ENCODE results near the gene ZBTB16.

Gene ZBTB16

DNA sequence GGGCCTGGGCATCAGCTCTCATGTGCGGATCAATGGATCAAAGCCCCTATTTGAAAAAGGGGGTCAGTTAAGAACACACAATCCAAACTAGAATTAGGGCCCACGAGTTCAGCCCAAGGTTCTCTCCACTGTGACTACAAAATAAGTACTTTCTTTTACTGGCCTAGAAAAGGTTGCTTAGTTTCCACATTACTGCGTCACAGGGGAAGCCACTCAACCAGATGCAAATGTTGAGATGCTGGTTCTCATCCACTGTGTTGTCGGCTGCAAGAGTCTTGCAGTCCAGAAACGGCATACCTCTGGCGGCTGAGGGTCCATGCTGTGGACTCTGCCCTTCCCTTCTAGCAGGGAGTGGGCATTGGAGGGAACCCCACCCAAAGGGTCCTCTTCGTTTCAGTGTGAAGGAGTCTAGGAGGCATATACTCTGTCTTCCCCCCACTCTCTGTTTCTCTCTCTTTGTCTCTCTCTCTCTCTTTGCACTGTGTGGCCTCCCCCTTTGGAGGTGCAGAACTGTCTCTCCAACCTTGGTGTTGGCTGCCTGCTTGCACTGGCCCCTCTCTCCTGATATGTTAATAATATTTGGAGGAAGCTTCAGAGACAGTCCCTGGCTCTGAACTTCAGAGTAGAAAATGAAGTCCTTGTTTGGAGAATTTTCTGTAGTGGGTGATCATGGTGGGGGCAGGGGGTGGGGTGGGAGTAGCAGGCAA lies 137.6 kb downstream of the ZBTB16 start:
- Mint-ChIP-seq H3K27me3 (no peaks in the 10 kb centered on the region), H3K36me3 (ENCODE audit: insufficient read depth) (no peaks in the 10 kb centered on the region), H3K4me1 (ENCODE audit: low read depth in 2 of 2) (peaks cover 17 to 27% of the 10 kb centered on the region in 2 donors), H3K4me3 (peak overlapping the region in 1 of 2 donors; percentile 4), H3K27ac (peak overlapping the region; percentile 58 to 93), H3K9me3 (no peaks in the 10 kb centered on the region)
- ATAC-seq (replicated peaks) (peak; percentile 79), DNase-seq (no peak)

DNA sequence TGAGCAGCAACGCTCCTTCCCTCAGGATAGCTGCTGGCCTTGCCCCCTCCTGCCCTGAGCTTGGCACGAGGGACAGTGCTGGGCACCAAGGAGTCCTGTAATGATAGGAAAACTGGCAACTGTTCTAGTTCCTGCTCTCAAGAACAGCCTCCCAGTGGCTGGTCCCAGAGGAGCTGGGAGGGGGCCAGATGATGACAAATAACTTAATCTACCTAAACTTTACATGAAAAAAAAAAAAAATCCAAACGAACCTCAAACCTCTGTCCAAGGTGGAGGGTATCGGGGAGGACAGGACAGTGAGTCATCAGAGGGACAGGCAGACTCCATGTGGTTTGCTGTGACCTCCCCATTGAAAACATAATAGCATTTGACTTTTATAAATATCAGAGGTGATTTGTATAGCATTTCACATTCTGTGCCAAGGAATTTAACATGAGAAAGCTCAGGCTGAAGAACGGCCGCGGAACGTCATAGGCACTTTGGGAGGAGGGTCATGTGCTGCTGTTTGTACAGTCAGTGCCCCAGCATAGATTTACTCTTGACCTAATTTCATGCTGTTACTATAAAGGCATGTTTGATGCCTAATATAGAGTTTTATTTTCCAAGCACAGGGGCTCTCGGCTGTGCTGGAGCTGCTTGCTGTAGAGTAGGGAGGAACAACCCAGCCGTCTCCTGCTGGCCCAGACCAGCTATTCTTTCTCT lies 138.4 kb downstream of the ZBTB16 start:
- H3K4me1 Mint-ChIP-seq (ENCODE audit: low read depth in 2 of 2): peaks cover 19 to 25% of the 10 kb centered on the region in 2 donors
- H3K36me3 Mint-ChIP-seq (ENCODE audit: insufficient read depth): no peaks in the 10 kb centered on the region
- no peak overlapping the region for H3K4me3 Mint-ChIP-seq
- peak overlapping the region in 1 of 2 donors; percentile 78 for H3K27ac Mint-ChIP-seq
- H3K27me3 Mint-ChIP-seq: no peaks in the 10 kb centered on the region
- peak; percentile 31 for ATAC-seq (replicated peaks)
- H3K9me3 Mint-ChIP-seq: no peaks in the 10 kb centered on the region
- no peak for DNase-seq

DNA sequence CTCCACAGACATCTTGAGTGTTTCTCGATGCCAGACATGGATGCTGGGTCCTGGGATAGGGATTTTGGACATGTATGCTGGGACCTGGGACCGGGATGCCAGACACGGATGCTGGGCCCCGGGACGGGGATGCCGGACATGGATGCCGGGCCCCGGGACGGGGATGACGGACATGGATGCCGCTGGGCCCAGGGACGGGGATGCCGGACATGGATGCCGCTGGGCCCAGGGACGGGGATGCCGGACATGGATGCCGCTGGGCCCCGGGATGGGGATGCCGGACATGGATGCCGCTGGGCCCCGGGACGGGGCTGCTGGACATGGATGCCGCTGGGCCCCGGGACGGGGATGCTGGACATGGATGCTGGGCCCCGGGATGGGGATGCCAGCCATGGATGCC lies 139.5 kb downstream of the ZBTB16 start:
- Mint-ChIP-seq H3K4me3 (no peak overlapping the region), H3K36me3 (ENCODE audit: insufficient read depth) (no peaks in the 10 kb centered on the region), H3K27ac (no peak overlapping the region), H3K9me3 (no peaks in the 10 kb centered on the region), H3K27me3 (no peaks in the 10 kb centered on the region), H3K4me1 (ENCODE audit: low read depth in 2 of 2) (peaks cover 12 to 18% of the 10 kb centered on the region in 2 donors)
- DNase-seq (no peak), ATAC-seq (replicated peaks) (no peak)

DNA sequence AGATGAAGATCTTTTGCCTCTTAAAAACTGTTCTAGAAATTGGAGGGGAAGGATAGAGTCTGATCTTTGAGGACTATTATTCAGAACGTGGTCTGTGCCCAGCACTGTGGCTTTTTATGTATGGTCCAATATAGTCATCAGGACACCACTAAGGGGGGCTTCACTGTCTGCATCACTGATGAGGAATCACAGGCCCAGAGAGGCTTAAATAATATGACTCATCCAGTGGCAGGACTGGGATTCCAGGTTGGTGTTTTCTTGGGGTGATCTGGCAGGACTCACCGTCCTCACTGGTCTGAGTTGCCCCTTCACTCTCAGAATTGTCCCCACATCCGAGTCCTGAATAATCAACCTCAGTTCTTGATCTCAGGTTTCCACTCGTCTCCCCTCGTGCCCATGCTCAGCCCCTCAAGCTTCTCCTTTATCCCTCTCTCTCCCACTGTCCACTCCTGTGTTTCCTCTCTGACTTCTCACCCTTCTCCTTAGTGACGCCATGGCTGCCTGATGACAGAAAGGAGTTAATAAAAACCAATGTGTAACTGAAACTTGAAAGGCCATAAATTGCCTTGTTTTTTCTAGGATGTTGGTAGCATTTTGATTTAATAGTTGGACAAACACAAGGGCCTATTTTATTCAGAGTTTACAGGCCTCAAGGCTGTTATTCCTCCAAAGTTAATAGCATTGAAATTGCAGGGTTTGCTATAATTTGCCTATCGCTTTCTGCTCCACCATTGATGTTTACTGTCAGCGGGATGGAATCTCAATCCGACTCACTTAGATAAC lies 141.0 kb downstream of the ZBTB16 start:
- Mint-ChIP-seq H3K27ac (peak overlapping the region in 1 of 2 donors; percentile 18), H3K9me3 (no peaks in the 10 kb centered on the region), H3K27me3 (no peaks in the 10 kb centered on the region), H3K36me3 (ENCODE audit: insufficient read depth) (peaks cover 4% of the 10 kb centered on the region), H3K4me1 (ENCODE audit: low read depth in 2 of 2) (peaks cover 8 to 14% of the 10 kb centered on the region in 2 donors), H3K4me3 (no peak overlapping the region)
- no peak for ATAC-seq (replicated peaks)
- no peak for DNase-seq

DNA sequence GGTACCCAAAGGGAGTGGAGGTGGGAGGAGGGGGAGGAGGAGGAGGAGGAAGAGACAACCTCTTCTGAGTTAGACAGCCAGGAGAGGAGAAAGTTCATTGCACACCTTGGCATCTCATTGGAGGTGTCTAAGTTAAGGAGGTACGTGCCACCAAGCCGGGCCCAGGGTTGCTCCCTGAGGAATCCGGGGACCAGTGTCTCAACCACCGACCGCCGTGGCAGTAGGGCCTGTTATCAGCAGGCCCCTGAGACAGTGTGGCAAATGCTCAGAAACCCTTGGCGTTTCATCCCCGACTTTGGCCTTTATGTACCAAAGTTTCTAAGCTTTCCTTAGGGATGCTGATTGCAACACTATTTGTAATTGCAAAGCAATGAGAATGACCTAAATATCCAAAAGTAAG lies 141.7 kb downstream of the ZBTB16 start:
- H3K4me1 Mint-ChIP-seq (ENCODE audit: low read depth in 2 of 2): peaks cover 8 to 16% of the 10 kb centered on the region in 2 donors
- ATAC-seq (replicated peaks): no peak
- H3K27ac Mint-ChIP-seq: no peak overlapping the region
- no peaks in the 10 kb centered on the region for H3K27me3 Mint-ChIP-seq
- no peak for DNase-seq
- H3K36me3 Mint-ChIP-seq (ENCODE audit: insufficient read depth): peaks cover 4% of the 10 kb centered on the region
- H3K9me3 Mint-ChIP-seq: no peaks in the 10 kb centered on the region
- no peak overlapping the region for H3K4me3 Mint-ChIP-seq

DNA sequence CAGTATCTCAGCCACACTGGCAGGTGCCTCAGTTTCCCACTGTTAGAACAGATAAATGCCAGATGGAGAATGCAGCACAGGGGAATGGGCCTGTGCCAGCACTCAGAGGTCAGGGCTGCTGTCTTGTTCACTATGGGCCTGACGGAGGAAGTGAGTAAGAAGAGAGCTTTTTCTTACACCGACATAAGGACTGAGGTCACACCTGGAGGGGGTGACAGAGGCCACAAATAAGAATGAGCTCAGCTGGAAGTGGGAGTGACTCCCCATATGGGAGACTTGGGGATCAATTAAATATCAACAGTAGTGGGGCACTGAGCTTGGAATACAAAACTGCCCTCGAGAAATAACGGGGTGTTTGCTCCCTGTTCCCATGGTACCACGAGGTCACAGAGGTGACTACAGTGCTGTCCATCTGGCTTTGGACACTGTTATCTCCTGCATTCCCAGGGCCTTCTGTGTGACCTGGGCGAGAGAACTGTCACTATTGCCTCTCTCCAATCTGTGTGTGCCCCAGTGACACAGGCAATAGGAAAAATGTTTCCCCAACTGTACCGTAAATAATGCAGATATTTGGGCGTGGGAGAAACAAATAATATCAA lies 142.6 kb downstream of the ZBTB16 start:
- Mint-ChIP-seq H3K4me1 (ENCODE audit: low read depth in 2 of 2) (peaks cover 10 to 11% of the 10 kb centered on the region in 2 donors), H3K4me3 (no peak overlapping the region), H3K9me3 (no peaks in the 10 kb centered on the region), H3K27me3 (no peaks in the 10 kb centered on the region), H3K27ac (peak overlapping the region in 1 of 2 donors; percentile 88), H3K36me3 (ENCODE audit: insufficient read depth) (peaks cover 4% of the 10 kb centered on the region)
- DNase-seq: no peak
- ATAC-seq (replicated peaks): peak; percentile 18

DNA sequence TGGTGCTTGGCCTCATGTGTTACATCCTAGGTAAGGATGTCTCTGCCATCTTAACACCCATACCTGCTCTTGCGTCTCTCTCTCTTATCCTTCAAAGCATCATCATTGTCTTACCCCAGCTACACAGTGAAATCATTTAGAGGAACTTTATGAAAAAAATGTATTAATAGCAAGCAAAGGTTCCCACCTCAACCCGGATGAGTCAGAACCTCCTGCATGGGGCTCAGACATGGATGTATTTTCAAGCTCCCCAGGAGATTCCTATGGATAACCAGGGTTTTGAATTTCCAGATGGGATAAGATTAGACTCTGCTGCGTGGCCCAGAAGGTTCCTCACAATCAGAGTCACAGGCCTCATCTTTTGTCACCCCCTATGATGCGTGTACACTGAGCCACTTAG lies 147.6 kb downstream of the ZBTB16 start:
- Mint-ChIP-seq H3K4me3 (no peak overlapping the region), H3K9me3 (no peaks in the 10 kb centered on the region), H3K27me3 (no peaks in the 10 kb centered on the region), H3K27ac (peak overlapping the region; percentile 14 to 65), H3K4me1 (ENCODE audit: low read depth in 2 of 2) (peaks cover 38 to 39% of the 10 kb centered on the region in 2 donors), H3K36me3 (ENCODE audit: insufficient read depth) (peaks cover 16% of the 10 kb centered on the region)
- no peak for ATAC-seq (replicated peaks)
- no peak for DNase-seq

DNA sequence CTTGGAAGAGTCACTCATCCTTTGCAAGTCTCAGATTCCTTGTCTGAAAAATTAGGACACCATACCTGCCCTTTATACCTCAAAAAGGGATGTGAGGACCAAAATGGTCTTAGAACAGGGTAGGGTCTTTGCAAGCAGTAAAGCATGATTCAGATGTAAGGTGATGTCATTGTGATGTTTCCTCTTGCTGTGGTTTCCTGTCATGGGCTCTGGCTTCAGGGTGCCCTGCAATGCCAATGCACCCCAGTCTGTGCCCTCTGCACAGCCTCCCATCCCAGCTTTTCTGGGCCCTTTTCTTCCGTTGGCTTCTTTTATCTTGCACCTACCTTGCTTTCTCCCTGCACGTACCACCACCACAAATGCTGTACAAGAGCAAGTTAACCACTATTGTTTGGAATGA lies 148.9 kb downstream of the ZBTB16 start:
- peak in 2 of 3 experiments; percentile 19 to 23 for DNase-seq

DNA sequence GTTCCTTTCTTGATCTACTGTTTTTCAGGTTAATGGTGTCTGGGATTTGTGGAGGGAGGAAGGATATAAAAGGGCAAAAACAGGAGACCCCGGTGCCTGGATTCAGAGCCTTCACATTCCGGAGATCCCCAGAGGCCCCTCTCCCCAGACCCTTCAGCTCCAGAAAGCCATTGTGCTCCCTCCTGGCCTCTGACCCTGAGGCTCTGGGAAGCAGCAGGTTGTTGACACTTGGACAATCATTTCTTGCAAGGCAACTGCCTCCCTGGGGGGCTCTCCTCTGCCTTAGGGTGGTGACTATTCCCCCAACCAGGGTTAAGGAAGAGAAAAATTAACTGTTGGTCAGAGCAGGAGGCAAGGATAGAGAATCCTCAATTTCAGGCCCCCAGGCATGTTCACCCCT lies 149.8 kb downstream of the ZBTB16 start:
- Mint-ChIP-seq H3K9me3 (no peaks in the 10 kb centered on the region), H3K27me3 (no peaks in the 10 kb centered on the region), H3K4me3 (no peak overlapping the region), H3K36me3 (ENCODE audit: insufficient read depth) (peaks cover 16% of the 10 kb centered on the region), H3K27ac (peak overlapping the region; percentile 14 to 65), H3K4me1 (ENCODE audit: low read depth in 2 of 2) (peaks cover 35 to 43% of the 10 kb centered on the region in 2 donors)
- ATAC-seq (replicated peaks) (no peak), DNase-seq (no peak)

More for the DNA sequence above, 148.9 kb downstream of the ZBTB16 start:
- Mint-ChIP-seq H3K27ac (peak overlapping the region; percentile 14 to 65), H3K27me3 (no peaks in the 10 kb centered on the region), H3K4me3 (peak overlapping the region; percentile 51 to 55), H3K4me1 (ENCODE audit: low read depth in 2 of 2) (peaks cover 35 to 38% of the 10 kb centered on the region in 2 donors), H3K36me3 (ENCODE audit: insufficient read depth) (peaks cover 16% of the 10 kb centered on the region), H3K9me3 (no peaks in the 10 kb centered on the region)
- peak; percentile 99 for ATAC-seq (replicated peaks)

DNA sequence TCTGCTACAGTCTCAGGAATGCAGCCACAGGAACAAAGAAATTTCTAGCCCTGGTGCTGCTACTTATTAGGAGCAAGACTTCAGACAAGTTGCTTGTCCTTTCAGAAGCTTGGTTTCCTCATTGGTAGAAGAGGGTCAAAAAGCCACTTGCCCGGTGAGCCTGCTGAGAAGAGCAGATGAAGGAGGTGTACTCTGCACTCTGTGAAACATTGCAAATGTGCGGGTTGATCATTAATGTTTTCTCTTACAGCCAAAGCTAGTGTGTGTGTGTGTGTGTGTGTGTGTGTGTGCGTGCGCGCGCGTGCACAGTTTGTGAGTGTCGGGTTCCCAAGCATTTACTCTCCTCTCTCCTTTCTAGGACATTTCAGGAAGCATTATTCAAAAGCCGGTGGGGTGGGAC lies 150.4 kb downstream of the ZBTB16 start:
- ATAC-seq (replicated peaks) (no peak), DNase-seq (no peak)
- H3K27me3 Mint-ChIP-seq: no peaks in the 10 kb centered on the region
- peaks cover 39 to 45% of the 10 kb centered on the region in 2 donors for H3K4me1 Mint-ChIP-seq (ENCODE audit: low read depth in 2 of 2)
- H3K27ac Mint-ChIP-seq: peak overlapping the region in 1 of 2 donors; percentile 65
- H3K9me3 Mint-ChIP-seq: no peaks in the 10 kb centered on the region
- H3K4me3 Mint-ChIP-seq: no peak overlapping the region
- H3K36me3 Mint-ChIP-seq (ENCODE audit: insufficient read depth): peaks cover 14% of the 10 kb centered on the region

DNA sequence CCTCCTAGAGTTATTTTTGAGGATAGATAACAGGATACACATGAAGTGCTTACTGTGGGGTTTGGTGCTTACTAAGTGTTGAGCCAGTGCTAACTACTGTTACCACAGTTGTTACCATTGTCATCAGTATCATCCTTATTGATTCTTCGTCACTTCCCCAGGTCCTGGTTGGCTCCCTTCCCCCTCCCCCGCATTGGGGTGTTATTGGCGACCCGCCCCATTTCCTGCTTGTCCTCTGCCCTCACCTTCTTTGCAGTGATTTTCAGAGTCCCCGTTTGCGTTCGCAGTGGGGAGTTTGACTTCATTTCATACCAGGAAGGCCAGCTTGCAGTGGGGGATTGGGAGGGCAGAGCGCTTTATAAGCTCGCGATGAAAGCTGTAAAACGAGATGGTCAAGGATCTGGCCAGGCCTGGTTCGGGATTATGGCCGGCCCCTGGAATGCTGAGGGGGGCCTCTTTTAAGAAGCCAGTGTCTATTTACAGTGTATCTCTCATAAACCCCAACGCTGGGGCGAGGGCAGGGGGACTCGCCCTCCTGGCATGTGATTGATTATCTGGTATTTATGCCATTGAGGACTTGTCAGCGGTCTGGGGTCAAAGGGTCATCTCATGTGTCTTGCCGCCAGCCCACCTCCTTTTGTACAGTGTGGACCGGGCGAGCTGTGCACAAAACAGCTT lies 152.1 kb downstream of the ZBTB16 start:
- Mint-ChIP-seq H3K9me3 (no peaks in the 10 kb centered on the region), H3K27ac (peak overlapping the region in 1 of 2 donors; percentile 47), H3K36me3 (ENCODE audit: insufficient read depth) (peaks cover 12% of the 10 kb centered on the region), H3K4me1 (ENCODE audit: low read depth in 2 of 2) (peaks cover 54 to 57% of the 10 kb centered on the region in 2 donors), H3K4me3 (no peak overlapping the region), H3K27me3 (no peaks in the 10 kb centered on the region)
- no peak for ATAC-seq (replicated peaks)
- DNase-seq: no peak

DNA sequence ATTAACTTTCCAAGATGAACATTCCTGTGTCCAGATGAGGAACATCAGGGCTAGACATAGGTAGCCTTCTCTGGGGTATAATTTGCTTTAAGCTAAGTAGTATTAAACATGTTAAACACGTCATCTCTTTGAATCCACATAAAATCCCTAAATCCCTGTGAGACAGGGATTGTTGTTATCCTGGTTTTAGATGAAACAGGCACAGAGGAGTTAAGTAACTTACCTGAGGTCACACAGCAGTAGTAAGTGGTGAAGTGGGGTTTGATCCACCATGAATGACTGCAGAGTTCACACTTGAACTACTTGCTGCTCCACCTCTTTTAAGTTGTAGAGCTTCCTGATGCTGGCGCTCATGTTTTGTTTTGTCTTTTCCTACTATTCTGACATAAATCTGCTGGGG lies 154.1 kb downstream of the ZBTB16 start:
- Mint-ChIP-seq H3K4me3 (no peak overlapping the region), H3K9me3 (no peaks in the 10 kb centered on the region), H3K4me1 (ENCODE audit: low read depth in 2 of 2) (peaks cover 46 to 53% of the 10 kb centered on the region in 2 donors), H3K27ac (peak overlapping the region in 1 of 2 donors; percentile 25), H3K27me3 (no peaks in the 10 kb centered on the region), H3K36me3 (ENCODE audit: insufficient read depth) (peaks cover 12% of the 10 kb centered on the region)
- no peak for ATAC-seq (replicated peaks)
- no peak for DNase-seq

DNA sequence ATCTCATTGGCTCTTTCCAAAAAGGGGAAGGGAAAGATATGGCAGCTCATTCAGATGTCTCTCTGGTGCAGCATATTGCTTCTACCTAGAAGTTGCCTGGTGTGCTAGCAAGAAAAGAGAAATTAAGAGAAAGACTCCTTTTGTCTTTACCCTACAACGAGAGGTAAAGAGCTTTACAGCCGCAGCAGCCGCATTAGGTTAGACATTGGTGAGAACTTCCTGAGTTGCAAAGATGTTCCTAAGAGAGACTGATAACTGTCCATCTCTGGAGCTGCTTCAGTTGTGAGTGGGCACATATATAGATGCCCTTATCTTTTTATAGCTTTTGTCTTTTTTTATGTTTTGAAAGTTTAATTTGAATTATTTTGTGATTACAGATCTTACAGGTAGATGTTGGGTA lies 155.9 kb downstream of the ZBTB16 start:
- no peaks in the 10 kb centered on the region for H3K9me3 Mint-ChIP-seq
- peak overlapping the region; percentile 30 to 68 for H3K27ac Mint-ChIP-seq
- ATAC-seq (replicated peaks) (peak; percentile 25), DNase-seq (no peak)
- H3K4me3 Mint-ChIP-seq: peak overlapping the region; percentile 32 to 36
- peaks cover 29 to 51% of the 10 kb centered on the region in 2 donors for H3K4me1 Mint-ChIP-seq (ENCODE audit: low read depth in 2 of 2)
- H3K27me3 Mint-ChIP-seq: no peaks in the 10 kb centered on the region
- H3K36me3 Mint-ChIP-seq (ENCODE audit: insufficient read depth): peaks cover 8% of the 10 kb centered on the region

Data from effector memory CD8-positive, alpha-beta T cell (primary cell).